ENCODE results near the gene TMEM263.

The TMEM263 gene

DNA sequence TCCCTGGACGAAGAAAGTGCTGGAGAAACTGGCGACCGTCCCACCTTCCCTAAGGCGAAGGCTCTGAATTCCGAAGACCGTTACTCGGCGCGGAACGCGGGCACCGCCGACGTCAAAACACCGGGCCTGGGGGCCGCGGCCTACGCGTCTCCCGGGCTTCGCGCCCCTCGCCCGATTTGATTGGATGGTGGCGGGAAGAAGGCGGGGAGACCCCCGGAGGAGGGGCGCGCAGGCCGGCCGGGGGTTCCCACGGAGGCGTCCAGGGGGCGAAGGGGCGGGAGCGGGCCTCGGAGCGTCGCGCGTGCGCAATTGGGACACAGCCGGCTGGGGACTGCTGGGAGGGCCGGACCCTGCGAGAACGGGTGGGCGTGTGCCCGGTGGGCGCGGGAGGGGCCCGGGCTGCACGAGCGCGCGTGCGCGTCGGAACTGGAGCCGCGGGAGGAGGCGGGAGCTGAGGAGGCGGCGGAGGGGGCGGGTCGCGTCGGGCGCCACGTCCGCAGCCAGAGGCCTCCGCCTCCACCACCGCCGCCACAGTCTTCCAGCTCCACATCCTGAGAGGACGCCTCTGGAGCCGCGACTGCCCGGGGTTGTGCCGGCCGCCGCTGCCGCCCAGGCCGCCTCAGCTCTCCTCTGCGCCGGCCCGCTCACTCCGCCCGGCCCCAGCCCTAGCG is at the start of gene TMEM263:
Gene TMEM263 (plus strand): TSS at position 531 of the 671 bp plus-strand sequence. CDS start 11,210 bp downstream, outside the sequence.
- TF ChIP-seq, protein P1, sequence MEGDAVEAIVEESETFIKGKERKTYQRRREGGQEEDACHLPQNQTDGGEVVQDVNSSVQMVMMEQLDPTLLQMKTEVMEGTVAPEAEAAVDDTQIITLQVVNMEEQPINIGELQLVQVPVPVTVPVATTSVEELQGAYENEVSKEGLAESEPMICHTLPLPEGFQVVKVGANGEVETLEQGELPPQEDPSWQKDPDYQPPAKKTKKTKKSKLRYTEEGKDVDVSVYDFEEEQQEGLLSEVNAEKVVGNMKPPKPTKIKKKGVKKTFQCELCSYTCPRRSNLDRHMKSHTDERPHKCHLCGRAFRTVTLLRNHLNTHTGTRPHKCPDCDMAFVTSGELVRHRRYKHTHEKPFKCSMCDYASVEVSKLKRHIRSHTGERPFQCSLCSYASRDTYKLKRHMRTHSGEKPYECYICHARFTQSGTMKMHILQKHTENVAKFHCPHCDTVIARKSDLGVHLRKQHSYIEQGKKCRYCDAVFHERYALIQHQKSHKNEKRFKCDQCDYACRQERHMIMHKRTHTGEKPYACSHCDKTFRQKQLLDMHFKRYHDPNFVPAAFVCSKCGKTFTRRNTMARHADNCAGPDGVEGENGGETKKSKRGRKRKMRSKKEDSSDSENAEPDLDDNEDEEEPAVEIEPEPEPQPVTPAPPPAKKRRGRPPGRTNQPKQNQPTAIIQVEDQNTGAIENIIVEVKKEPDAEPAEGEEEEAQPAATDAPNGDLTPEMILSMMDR (conservative IDR thresholded peaks at IDR 0.05; ENCODE audit: control insufficient read depth, insufficient read depth, low read depth, low read length), result no peak
- peak within 1 kb of the TSS; percentile 87 for H3K4me3 ChIP-seq (ENCODE audit: control insufficient read depth, low read depth, low read length)

GRCh38 chr12:106906715-106907114 is 49.0 kb upstream of the TMEM263 start:
- DNase-seq (ENCODE audit: low read depth), result no peak
- TF ChIP-seq, protein P1 (conservative IDR thresholded peaks at IDR 0.05; ENCODE audit: control insufficient read depth, insufficient read depth, low read depth, low read length), result no peak
- no peak overlapping the region for H3K4me3 ChIP-seq (ENCODE audit: control insufficient read depth, low read depth, low read length)

More for the DNA sequence above, at the start of gene TMEM263:
- DNase-seq (ENCODE audit: low read depth), result peak; percentile 92

GRCh38 chr12:106907411-106907810 is 48.3 kb upstream of the TMEM263 start:
- TF ChIP-seq, protein P1 (conservative IDR thresholded peaks at IDR 0.05; ENCODE audit: control insufficient read depth, insufficient read depth, low read depth, low read length), result peak; percentile 2
- no peak for DNase-seq (ENCODE audit: low read depth)
- no peak overlapping the region for H3K4me3 ChIP-seq (ENCODE audit: control insufficient read depth, low read depth, low read length)

DNA sequence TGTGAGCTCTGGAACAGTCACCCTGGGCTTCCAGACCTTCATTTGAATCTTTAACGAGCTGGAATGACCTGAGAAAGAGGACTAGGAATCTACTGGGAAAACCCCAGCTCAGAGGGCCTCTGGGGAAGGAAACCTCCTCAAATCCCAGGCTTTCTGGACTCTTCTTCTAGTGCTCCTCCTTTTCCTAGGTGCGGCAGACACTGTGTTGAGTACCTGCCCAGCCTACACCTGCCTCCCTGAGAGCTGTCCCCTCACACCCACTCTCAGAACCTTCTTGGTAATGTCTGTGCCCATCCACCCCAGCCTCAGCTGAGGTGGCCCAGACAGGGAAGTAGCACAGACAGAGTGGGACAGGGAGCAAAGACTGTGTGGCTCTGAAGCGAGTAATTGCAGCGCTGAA is 47.9 kb upstream of the TMEM263 start:
- TF ChIP-seq, protein P1 (conservative IDR thresholded peaks at IDR 0.05; ENCODE audit: control insufficient read depth, insufficient read depth, low read depth, low read length), result no peak
- DNase-seq (ENCODE audit: low read depth), result no peak
- no peak overlapping the region for H3K4me3 ChIP-seq (ENCODE audit: control insufficient read depth, low read depth, low read length)

DNA sequence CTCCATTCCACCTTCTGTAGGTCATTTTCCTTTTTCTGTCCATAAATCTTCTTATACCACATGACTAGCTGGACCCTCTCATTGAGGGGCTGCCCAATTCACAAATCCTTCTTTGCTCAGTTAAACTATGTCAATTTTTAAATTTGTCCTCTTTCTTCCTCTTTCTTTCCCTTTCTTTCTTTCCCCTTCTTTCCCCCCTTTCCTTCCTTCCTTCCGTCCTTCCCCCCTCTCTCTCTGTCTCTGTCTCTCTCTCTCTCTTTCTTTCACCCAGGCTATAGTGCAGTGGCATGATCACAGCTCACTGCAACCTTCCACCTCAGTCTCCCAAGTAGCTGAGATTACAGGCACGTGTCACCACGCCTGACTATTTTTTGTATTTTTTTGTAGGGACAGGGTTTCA is 47.1 kb upstream of the TMEM263 start:
- TF ChIP-seq, protein P1 (conservative IDR thresholded peaks at IDR 0.05; ENCODE audit: control insufficient read depth, insufficient read depth, low read depth, low read length), result no peak
- no peak overlapping the region for H3K4me3 ChIP-seq (ENCODE audit: control insufficient read depth, low read depth, low read length)
- DNase-seq (ENCODE audit: low read depth), result no peak

DNA sequence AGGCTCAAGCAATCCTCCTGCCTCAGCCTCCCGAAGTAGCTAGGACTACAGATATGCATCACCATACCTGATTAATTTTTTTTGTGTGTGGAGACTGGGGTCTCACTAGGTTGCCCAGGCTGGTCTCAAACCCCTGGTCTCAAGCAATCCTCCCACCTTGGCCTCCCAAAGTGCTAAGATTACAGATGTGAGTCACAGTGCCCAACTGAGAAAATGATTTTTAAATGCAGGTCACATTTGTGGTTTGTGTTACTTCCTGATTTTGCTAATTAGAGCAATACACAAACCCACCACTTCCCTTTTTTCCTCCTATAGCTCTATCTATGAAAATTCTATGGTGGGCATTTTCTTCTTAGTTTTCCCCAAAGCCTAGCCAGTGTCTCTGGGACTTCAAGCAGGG is 45.5 kb upstream of the TMEM263 start:
- TF ChIP-seq, protein P1 (conservative IDR thresholded peaks at IDR 0.05; ENCODE audit: control insufficient read depth, insufficient read depth, low read depth, low read length), result no peak
- no peak for DNase-seq (ENCODE audit: low read depth)
- no peak overlapping the region for H3K4me3 ChIP-seq (ENCODE audit: control insufficient read depth, low read depth, low read length)
